Stimulated activated CD4-positive, alpha-beta T cell treated with anti-CD3 and anti-CD28 coated beads, Interleukin-4, amount 100 ng/mL, for 24 hours (primary cell): ENCODE data around the gene MTA1.

ENCODE experiments used
- DNase-seq: peaks from one replicate; pipeline ENCODE4 v3.0.0-alpha.2; 2020

Gene MTA1

DNA sequence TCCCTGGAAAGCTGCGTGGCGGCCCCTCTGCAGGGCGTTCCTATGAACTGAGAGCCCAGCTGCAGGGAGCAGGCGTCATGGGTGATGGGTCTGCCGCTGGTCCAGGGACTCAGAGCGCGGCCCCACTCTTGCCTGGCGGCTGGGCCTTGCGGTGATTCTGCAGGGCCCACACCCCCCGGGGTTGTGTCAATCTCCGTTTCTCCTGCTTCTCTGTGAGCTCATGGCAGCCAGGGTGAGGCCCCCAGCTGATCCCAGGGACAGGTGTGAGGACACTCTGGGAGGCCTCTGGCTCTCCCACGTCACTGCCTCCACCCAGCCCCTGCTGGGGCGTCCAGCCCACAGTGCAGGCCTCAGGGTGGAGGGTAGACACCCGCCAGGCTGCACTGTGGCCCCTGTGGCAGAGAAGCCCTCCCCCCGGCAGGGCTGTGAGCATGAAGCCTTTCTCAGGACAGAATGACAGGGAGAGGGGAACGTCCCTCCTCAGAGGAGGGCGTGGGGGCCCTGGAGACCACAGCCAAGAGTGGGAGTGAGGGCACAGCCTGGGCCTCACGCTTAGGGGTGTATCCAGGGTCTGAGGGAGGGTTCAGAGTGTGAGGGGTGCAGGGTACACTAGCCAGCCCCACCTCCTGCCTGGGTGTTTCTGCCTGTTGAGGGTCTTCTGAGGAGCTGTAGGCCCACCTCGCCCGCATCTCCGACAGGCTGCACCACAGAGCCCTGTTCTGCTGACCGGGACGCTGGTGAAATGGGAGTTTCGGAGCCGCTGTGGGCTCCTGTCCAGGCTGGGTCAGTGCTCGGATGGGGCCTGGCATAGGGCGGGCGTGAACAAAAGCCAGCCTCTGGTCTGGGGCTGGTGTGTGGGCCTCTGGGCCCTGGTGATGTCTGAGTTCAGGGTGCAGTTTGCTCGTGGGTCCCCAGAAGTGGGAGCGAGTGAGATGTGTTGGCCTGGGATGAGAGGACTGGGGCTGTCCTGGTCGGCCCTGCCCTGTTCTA is 28.3 kb downstream of the MTA1 start:
- no peak for DNase-seq

DNA sequence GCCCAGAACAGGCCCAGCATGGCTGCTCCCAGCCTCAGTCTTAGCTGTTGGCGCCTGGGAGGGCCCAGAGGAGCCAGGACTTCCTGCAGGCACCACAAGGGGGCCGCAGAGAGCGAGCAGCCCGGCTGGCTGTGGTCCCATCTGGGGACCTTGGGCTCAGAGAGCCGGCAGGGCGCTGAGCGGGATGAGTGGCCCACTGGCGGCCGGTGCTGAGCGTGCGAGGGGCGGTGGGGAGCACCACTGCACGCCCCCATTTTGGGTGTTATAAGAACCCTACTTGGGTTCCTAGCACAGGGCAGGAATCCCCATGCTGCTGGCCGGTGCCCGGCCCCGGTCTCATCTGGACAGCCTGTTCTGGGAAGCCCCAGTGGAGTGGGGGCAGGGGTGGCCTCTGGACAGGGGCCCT is 29.1 kb downstream of the MTA1 start:
- DNase-seq = peak; percentile 58

DNA sequence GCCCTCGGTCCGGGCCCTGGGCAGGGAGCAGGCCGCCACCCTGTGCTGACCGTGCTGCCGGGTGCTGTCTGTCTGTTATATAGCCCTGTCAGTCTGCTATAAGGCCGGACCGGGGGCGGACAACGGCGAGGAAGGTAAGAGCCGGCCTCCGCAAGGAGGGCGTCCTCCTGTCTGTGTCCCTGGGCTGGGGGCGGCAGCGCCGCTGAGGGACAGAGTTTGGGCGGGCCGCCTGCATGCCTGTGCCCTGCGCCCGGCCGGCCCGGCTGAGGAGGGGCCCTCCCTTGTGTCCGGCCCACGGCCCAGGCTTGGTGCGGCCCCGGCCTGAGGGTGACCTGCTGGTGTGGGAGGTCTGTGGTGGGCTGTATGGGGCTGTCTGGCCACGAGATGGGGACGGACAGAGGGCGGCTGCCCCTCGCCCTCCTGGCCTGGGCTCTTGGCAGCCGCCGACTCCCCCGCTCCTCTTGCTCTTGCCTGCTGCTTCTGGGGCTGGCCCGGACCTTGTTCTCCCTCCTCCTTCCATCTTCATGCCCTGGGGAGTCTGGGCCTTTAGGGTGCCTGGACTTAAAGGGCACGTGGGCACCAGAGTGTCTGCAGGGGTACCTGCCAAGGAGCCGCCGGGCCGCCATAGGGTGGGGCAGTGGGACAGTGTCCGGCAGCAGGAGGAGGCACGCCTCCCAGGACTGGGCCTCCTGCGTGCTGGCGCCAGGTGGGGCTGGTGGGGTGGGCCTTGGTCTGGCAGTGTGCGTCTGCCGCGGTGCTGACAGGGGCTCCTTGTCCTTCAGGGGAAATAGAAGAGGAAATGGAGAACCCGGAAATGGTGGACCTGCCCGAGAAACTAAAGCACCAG is 29.9 kb downstream of the MTA1 start:
- DNase-seq = no peak

DNA sequence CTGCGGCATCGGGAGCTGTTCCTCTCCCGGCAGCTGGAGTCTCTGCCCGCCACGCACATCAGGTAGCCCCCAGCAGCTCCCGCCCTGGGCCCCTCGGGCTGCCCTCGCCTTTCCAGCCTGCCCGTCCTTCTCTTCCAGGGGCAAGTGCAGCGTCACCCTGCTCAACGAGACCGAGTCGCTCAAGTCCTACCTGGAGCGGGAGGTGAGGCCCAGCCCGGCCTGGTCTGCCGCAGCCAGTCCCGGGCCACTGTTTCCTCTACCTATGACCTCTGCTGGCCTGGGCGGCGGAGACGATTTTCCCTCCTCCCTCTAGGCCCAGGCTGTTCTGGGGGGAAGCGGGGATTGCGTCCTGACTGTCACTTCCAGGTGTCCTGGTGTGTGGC is 30.5 kb downstream of the MTA1 start:
- DNase-seq = no peak

DNA sequence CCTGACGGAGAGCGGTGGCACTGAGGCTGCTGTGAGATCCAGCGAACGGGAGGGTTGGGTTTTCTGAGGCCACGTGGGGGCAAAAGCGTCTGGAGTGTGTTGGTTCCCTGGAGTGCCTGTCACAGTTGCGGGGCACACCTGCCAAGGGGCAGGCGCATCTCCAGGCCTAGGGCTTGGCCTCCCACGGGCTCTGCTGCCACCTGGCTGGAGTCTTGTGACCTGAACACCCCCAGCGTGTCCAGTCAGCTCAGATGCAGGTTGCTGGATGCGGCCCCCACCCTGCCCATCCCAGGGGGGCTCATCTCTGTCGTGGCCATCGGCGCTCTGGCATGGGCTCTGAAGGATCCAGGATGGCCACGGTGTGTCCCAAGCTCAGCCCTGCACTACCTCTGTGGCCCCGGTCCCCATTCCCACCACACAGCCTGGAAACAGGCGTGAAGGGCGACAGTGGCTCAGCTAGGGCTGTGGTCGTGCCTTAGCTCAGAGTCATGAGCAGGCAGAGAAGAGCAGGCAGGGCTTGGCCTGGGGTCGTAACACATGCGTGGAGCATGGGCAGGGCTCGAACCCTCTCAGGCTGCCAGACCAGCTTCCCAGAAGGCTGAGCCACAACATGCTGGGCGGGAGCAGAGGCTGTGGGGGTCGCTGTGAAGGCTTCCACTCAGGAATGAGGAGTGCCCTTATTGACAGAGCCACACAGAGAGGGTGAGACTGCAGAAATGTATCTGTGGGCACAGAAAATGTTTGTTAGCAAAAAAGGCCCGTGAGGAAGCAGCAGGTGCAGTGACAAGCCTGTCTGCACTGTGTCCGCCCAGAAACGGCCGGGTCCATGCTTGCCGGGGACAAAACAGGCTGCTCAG is 31.5 kb downstream of the MTA1 start:
- no peak for DNase-seq

DNA sequence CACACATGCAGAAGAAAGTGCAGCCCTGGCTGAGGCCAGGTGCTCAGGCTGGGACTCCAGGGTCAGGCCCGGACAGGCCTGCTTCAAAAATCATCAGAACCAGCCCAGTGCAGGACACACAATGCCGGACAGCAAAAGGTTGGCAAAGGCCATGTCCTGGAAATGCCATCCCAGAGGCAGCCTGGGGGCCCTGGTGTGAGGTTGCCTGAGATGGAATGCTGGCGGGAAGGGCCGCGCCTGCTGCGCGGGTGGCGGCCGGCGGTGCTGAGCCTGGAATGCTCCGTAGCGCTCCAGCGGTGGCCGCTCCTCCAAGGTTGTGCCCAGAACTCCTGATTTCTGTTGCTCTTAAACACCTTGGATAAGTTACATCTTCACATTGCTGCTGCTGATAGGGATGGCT is 33.3 kb downstream of the MTA1 start:
- DNase-seq = no peak

DNA sequence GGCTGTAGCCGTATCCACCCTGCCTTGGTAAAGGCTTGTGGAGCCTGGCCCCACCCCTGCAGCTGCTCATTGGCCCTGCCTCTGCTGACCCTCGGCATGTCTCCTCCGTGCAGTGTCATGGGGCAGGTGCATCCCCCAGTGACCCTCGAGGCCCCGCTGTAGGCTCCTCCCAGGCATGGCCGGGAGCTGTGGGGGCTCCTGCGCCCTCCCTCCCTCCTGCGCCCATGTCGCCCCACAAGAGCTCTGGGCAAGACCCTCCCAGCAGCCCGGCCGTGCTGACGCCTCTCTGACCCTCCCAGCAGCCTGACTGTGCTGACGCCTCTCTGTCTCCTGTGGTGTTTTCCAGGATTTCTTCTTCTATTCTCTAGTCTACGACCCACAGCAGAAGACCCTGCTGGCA is 34.2 kb downstream of the MTA1 start:
- DNase-seq = no peak

DNA sequence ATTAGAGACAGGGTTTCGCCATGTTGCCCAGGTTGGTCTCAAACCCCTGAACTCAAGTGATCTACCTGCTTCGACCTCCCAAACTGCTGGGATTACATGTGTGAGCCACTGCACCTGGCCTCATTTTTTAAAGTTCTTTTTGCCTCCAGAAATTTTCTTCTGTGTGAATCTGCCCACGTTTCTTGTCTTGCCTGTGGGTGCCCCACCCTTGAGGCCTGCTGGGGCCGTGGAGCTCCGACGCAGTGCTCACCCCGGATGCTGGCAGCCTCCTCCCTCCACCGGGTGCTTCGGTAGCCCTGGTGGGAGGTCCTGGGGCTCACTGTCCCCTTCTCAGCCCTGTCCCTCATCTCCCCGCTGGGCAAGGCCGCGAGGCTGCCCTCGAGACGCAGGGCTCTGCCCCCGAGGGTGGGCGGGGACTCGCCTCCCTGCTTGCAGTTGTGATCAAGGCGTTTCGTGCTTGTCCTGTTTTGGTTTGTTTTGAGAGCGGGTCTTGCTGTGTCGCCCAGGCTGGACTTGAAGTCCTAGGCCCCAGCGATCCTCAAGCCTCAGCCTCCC is 35.5 kb downstream of the MTA1 start:
- DNase-seq = no peak

DNA sequence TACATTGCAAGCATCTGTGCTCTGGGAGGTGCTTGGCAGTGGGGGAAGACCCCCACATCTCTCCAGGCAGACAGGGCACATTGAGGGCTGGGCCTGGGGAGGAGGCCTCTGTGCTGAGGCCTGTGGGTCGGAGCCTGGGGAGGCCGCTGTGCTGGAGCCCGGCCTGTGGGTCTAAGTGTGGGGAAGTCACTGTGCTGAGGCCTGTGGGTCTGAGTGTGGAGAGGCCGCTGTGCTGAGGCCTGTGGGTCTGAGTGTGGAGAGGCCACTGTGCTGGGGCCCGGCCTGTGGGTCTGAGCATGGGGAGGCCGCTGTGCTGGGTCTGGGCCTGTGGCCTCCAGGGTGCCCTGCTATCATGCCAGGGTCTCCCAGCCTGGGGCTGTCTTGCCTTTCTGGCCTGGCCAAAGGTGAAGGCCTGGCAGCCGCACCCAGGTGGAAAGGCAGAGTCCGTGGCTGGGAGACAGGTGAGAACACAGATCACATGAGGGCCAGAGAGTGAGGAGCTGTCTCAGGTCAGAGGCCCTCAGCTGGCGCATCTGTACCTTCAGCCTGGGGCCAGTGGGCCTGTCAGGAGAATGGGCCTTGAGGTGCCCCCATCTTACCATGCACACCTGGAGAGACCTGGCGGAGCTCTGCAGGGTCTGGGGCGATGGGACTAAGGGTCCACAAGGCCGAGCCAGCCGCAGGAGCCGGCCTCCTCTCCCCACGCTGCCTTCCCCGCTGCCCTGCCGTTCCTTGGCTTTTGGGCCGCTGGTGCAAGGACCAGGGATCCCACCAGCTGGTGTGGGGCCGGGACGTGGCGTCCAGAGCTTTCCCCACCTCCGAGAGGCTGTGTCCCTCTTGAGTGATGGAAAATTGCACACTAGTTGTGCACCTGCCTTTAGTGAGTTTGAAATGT is 36.4 kb downstream of the MTA1 start:
- DNase-seq = no peak

DNA sequence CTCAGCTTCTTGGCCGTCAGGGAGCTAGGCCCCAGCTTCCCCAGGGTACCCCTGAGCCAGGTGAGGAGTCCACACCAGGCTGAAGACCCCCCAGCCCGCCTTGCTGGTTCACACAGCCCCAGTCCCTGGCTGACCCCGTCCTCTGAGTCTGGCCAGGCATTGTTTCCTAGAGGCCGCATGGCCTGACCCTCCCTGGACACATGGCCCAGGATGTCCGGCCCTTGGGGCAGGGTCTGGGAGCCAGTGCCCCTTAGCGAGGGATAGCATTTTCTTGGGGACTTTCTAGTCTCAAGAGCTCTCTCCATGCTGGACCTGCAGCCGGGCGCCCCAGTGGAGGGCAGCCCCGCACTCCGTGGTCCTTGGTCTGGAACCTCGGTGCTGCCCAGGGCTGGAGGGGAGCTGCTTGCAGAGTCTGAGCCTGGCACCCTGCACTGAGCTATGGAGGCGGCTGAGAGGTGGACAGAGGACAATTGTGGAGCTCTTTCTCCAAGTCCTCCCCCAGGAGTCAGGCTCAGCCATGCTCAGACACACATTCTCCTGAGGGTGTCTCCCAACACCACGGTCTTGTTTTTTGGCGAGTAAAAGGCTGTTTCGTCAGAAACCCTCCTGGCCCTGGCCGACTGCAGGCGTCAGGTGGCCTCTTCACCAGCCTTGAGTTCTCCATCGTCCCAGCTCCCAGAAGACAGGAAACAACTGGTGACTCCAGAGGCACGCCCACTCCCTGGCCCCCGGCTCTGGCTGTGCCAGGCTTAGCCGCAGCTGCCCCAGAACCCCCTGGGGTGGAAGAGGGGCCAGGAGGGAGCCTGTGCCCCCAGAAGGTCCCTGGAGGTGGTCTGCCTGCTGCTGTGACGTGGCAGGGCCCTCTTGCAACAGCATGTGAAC is 37.4 kb downstream of the MTA1 start:
- no peak for DNase-seq

DNA sequence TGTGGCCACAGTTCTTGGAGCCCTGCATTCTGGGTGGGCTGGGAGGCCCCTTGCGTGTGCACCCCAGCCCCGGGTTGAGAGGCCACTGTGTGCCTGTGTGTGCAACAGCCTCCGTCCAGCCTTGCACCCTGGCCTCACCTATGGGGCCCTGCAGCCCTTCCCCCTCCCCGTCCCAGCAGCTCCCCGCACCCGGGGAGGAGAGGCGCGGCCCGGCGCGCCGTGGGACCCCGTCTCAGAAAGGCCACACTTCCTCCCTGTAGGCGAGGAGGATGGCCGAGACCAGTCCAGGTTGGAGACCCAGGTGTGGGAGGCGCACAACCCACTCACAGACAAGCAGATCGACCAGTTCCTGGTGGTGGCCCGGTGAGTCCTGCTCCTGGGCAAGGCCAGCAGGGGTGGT is 38.4 kb downstream of the MTA1 start:
- no peak for DNase-seq

DNA sequence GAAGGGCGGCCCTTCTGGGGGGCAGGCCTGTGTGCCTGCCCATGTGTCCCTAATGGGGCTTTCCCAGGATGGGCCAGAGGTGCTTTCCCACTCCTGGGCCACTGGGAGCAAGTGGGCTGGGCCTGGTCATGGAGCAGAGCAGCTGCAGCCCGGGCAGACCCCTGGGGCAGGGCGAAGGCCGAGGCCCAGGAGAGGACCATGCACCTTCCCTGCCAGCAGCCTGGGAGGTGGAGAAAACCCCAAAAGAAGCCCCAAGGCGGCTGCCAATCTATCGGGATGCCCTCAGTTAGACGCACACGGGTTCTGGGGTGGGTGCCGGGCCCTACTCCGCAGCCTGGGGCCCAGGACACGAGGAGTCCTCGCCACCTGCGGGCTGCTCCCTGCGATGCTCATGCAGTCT is 38.9 kb downstream of the MTA1 start:
- no peak for DNase-seq

DNA sequence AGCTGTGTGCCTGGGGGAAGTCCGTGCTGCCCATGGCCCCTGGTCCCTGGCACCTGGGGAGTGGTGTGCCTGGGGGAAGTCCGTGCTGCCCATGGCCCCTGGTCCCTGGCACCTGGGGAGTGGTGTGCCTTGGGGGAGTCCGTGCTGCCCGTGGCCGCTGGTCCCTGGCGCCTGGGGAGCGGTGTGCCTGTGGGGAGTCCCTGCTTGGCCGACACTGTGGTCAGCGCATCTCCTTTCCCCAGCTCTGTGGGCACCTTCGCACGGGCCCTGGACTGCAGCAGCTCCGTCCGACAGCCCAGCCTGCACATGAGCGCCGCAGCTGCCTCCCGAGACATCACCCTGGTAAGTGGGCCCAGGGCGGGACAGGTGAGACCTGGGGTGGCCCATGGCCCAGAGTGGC is 40.5 kb downstream of the MTA1 start:
- DNase-seq = no peak

DNA sequence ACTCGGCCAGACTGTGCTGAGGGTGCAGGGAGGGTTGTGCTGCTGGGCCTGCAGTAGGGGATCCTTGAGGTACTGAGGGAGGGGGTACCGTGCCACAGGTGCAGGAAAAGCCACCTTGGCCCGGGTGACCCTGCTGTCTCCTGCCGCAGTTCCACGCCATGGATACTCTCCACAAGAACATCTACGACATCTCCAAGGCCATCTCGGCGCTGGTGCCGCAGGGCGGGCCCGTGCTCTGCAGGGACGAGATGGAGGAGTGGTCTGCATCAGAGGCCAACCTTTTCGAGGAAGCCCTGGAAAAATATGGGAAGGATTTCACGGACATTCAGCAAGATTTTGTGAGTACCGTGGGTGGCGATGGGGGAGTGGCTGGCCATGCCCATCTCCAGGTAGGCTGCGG is 41.0 kb downstream of the MTA1 start:
- no peak for DNase-seq

DNA sequence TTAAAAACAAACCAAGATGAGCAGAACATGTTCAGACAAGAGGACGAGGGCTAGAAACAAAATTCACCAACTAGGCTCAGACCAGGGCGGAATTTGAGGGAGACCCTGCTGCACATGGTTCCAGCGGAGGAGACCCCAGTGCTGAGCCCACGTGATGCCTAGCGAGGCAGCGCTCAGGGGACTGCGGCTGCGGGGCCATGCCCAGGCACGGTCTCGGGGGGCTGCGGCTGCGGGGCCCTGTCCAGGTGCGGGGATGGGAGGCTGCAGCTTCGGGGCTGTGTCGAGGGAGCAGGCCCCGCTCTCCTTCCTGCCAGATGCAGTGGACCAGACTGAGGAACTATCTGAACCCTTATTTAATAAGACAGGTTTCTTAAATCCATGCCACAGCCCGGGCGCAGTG is 42.3 kb downstream of the MTA1 start:
- no peak for DNase-seq

DNA sequence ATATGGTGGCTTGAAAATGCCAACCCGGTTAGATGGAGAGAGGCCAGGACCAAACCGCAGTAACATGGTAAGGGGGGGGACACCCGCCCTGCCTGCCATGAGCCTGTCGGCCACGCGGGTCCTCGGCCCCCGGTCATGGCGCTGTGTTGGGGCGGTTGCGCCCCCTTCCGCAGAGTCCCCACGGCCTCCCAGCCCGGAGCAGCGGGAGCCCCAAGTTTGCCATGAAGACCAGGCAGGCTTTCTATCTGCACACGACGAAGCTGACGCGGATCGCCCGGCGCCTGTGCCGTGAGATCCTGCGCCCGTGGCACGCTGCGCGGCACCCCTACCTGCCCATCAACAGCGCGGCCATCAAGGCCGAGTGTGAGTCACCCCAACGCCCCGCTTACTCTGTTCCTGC is 44.9 kb downstream of the MTA1 start:
- no peak for DNase-seq

DNA sequence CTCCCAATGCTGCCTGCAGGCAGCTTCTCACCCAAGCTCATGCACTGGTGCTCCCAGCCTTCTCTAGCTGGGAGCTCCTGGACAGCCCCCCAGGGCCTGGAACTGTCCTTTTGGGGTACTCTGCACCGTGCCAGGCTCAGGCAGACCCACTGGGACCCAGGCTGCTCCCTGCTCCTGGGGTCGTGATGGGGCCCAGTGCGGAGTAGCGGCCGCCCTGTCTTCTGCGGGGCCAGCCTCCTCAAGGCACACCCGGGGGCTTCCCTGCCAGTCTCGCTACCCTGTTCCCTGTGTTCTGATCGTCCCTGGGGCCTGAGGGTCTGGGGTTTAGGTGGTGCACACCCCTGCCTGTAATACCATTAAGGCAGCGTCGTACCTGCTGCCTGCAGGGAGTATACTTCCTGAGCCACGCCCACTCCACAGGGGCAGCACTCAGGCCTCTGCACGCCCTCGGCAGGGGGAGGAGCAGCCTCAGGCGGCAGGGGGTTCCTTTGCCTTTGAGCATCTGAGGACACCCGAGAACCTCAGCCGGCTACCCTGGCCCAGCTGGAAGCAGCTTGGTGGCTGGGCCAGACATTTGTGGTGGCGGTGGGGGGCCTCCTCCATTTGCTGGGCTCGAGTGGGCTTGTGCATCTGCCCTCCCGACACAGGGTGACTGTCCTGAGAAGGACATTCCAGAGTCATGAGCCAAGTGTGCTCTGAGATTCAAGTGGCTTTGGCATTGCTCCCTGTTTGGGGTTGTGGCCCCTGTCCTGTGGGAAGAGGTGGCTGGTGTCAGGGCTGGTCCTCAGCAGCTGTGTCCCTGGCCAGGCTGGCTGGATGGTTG is 45.8 kb downstream of the MTA1 start:
- DNase-seq = no peak

DNA sequence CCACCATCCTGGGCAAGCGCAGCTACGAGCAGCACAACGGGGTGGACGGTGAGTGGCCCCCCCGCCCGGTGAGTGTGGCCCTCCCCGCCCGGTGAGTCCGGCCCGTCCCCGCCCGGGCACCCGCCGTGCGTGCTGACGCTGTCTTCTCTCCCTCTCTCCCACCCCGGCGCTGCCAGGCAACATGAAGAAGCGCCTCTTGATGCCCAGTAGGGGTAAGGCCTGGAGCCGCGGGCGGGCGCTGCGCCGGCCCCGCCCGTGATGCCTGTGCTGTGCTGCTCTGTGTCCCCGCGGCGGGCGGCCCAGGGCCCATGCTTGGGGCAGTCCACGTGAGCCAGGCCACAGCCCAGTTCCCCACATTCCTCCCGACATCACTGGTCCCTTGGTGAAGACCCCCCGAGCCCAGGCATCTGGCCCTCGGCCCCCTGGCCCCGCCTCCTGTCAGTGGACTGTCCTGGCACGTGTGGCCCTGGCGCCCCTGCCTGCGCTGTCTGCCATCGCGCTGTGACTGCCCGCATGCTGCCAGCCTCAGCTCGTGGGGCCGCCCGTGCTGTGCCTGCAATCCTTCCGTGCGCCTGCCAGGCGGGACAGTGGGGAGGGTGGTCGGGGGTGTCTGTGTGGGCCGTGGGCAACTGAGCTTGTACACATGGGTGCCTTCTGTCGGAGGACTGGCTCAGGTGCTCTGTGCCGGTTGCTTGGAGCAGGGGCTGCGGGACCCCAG is 47.1 kb downstream of the MTA1 start:
- DNase-seq = no peak
